Keratinocyte (primary cell): ENCODE data around the gene TPT1. TPM values are rescaled to one million over a fixed set of nuclear protein-coding genes. Genes with fewer than 3 reads are reported as not detected.
A peak's percentile ranks its signal among the peaks of the same experiment; 100 is the strongest.

Experiments
- DNase-seq: peaks from one replicate; pipeline ENCODE4 v3.0.0-alpha.2; 2011; ENCODE audit warnings: low read depth, missing footprints, low spot score
- FAIRE-seq: peaks from 2 replicates; lab custom pipeline; 2011; peaks lifted over from hg19 to GRCh38; lab: Jason Lieb, UNC
- H2AFZ ChIP-seq: 2 replicates; pipeline ENCODE4 v1.6.0; 2012; ENCODE audit warnings: low read length, control low read depth, inconsistent platforms; ENCODE audit not compliant: control insufficient read depth
- H3K27ac ChIP-seq: 2 replicates; pipeline ENCODE4 v1.5.1; 2011; ENCODE audit warnings: low read length; ENCODE audit not compliant: control insufficient read depth, insufficient read depth
- H3K27me3 ChIP-seq: 3 replicates; pipeline ENCODE4 v1.6.0; 2011; ENCODE audit warnings: low read length; ENCODE audit not compliant: control insufficient read depth, insufficient read depth; ENCODE audit errors: extremely low read depth
- H3K36me3 ChIP-seq, 2 experiments: 2 replicates in 1 of 2; 3 replicates in 1 of 2; pipeline ENCODE4 v1.5.1; 2011; ENCODE audit warnings: low read length in 2 of 2, mild to moderate bottlenecking in 1 of 2; ENCODE audit not compliant: control insufficient read depth in 2 of 2, insufficient read depth in 2 of 2; ENCODE audit errors: extremely low read depth in 1 of 2
- H3K4me1 ChIP-seq: 3 replicates; pipeline ENCODE4 v1.5.1; 2011; ENCODE audit warnings: low read length; ENCODE audit not compliant: control insufficient read depth, insufficient read depth; ENCODE audit errors: extremely low read depth
- H3K4me2 ChIP-seq: 3 replicates; pipeline ENCODE4 v1.6.0; 2011; ENCODE audit warnings: low read depth, low read length; ENCODE audit not compliant: control insufficient read depth, insufficient read depth; ENCODE audit errors: extremely low read depth
- H3K4me3 ChIP-seq, 3 experiments: fragments of 200-600 bp in 1 of 3; sonication (generic) in 1 of 3; 2 replicates in 2 of 3; 3 replicates in 1 of 3; pipeline ENCODE4 v1.5.1; 2011 to 2016; ENCODE audit warnings: low read length in 3 of 3, mild to moderate bottlenecking in 3 of 3, control low read depth in 2 of 3, inconsistent platforms in 1 of 3, low read depth in 1 of 3, mixed read lengths in 1 of 3, mixed run types in 1 of 3, moderate library complexity in 1 of 3; ENCODE audit not compliant: control insufficient read depth in 2 of 3, insufficient read depth in 2 of 3; ENCODE audit errors: extremely low read depth in 1 of 3
- H3K79me2 ChIP-seq: 2 replicates; pipeline ENCODE4 v1.6.0; 2012; ENCODE audit warnings: low read length; ENCODE audit not compliant: control insufficient read depth, insufficient read depth
- H3K9ac ChIP-seq: 3 replicates; pipeline ENCODE4 v1.6.0; 2011; ENCODE audit warnings: low read length; ENCODE audit not compliant: control insufficient read depth, insufficient read depth; ENCODE audit errors: extremely low read depth
- H3K9me1 ChIP-seq: 3 replicates; pipeline ENCODE4 v1.6.0; 2011; ENCODE audit warnings: low read length; ENCODE audit not compliant: control insufficient read depth, insufficient read depth; ENCODE audit errors: extremely low read depth
- H3K9me3 ChIP-seq: 2 replicates; pipeline ENCODE4 v1.5.1; 2012; ENCODE audit warnings: low read depth, low read length; ENCODE audit not compliant: control insufficient read depth
- H4K20me1 ChIP-seq: 3 replicates; pipeline ENCODE4 v1.6.0; 2011; ENCODE audit warnings: low read length; ENCODE audit not compliant: control insufficient read depth, insufficient read depth; ENCODE audit errors: extremely low read depth
- EZH2 ChIP-seq: IDR thresholded peaks from one replicate; pipeline ENCODE4 v1.6.1; 2012; ENCODE audit warnings: inconsistent platforms, mild to moderate bottlenecking, low read length, moderate library complexity
- dilution Hi-C: fragments of 300-500 bp; cut with MboI; formaldehyde crosslinking; loops from one replicate; pipeline ENCODE4 v1.7.0; 2020; ENCODE audit warnings: low sequenced_read_pairs; ENCODE audit not compliant: extremely low pct_ligation_motif_present
- polyA plus RNA-seq, 5 experiments: library from polyadenylated mRNA; depleted of rRNA in 3 of 5; stranded (reverse) in 3 of 5; stranded (forward) in 1 of 5; unstranded in 1 of 5; fragments of >200 nt; gene quantifications; 1 replicate in 1 of 5; 2 replicates in 3 of 5; 3 replicates in 1 of 5; pipeline versions ENCODE4 v1.2.1 to v1.2.3, GENCODE V29; 2011 to 2012; ENCODE audit warnings: missing spikeins in 2 of 5, low read depth in 1 of 5, low replicate concordance in 1 of 5
- TF ChIP-seq, protein P1 (sequence below), 3 experiments: IDR thresholded peaks in 1 of 3; conservative IDR thresholded peaks in 1 of 3; optimal IDR thresholded peaks in 1 of 3; 2 replicates in 2 of 3; 3 replicates in 1 of 3; pipeline versions ENCODE3 to v1.5.1; 2011; ENCODE audit warnings: low read length in 3 of 3, mild to moderate bottlenecking in 3 of 3, moderate library complexity in 2 of 3, control low read depth in 1 of 3, inconsistent platforms in 1 of 3; ENCODE audit not compliant: insufficient read depth in 2 of 3; ENCODE audit errors: extremely low read depth in 1 of 3

The TPT1 gene
- polyA plus RNA-seq, 1 donor (not counting 4 experiments of a cell fraction or from before 2014, with no cell fraction given): 8,174 TPM

- H4K20me1 ChIP-seq: peaks cover 45% of the 10 kb centered on the region
- H3K79me2 ChIP-seq: peaks cover 20% of the 10 kb centered on the region
- H3K4me2 ChIP-seq: no peak overlapping the region
- peaks cover 69% of the 10 kb centered on the region for H3K4me1 ChIP-seq
- no peaks in the 10 kb centered on the region for H3K9me3 ChIP-seq
- no peak overlapping the region for H3K4me3 ChIP-seq
- H3K27ac ChIP-seq: peak overlapping the region; percentile 58
- FAIRE-seq: no peak
- no peaks in the 10 kb centered on the region for H3K27me3 ChIP-seq
- no peak for DNase-seq
- no peak overlapping the region for H2AFZ ChIP-seq
- no peak overlapping the region for H3K9ac ChIP-seq
- TF ChIP-seq EZH2: no peak
- TF ChIP-seq, protein P1, sequence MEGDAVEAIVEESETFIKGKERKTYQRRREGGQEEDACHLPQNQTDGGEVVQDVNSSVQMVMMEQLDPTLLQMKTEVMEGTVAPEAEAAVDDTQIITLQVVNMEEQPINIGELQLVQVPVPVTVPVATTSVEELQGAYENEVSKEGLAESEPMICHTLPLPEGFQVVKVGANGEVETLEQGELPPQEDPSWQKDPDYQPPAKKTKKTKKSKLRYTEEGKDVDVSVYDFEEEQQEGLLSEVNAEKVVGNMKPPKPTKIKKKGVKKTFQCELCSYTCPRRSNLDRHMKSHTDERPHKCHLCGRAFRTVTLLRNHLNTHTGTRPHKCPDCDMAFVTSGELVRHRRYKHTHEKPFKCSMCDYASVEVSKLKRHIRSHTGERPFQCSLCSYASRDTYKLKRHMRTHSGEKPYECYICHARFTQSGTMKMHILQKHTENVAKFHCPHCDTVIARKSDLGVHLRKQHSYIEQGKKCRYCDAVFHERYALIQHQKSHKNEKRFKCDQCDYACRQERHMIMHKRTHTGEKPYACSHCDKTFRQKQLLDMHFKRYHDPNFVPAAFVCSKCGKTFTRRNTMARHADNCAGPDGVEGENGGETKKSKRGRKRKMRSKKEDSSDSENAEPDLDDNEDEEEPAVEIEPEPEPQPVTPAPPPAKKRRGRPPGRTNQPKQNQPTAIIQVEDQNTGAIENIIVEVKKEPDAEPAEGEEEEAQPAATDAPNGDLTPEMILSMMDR (optimal IDR thresholded peaks at IDR 0.05 in 1 of 3, IDR thresholded peaks at IDR 0.05 in 1 of 3, conservative IDR thresholded peaks at IDR 0.05 in 1 of 3; ENCODE audit: extremely low read depth in 1 of 3, insufficient read depth in 2 of 3, low read length in 3 of 3): no peak
- peaks cover 10% of the 10 kb centered on the region for H3K9me1 ChIP-seq
- dilution Hi-C loops: no loop called here
- H3K36me3 ChIP-seq: peaks cover 17 to 34% of the 10 kb centered on the region in 2 experiments
These were observed 8.2 kb downstream of the TPT1 start for GRCh38 chr13:45332831-45333219.

GRCh38 chr13:45332036-45332830 lies 8.8 kb downstream of the TPT1 start:
- no peaks in the 10 kb centered on the region for H3K9me3 ChIP-seq
- H3K4me2 ChIP-seq: no peak overlapping the region
- H3K36me3 ChIP-seq: peaks cover 13 to 28% of the 10 kb centered on the region in 2 experiments
- peak overlapping the region; percentile 58 for H3K27ac ChIP-seq
- H4K20me1 ChIP-seq: peaks cover 39% of the 10 kb centered on the region
- peak overlapping the region; percentile 2 for H3K9ac ChIP-seq
- no peak overlapping the region for H3K4me3 ChIP-seq
- H2AFZ ChIP-seq: no peak overlapping the region
- no peaks in the 10 kb centered on the region for H3K27me3 ChIP-seq
- H3K4me1 ChIP-seq: peaks cover 69% of the 10 kb centered on the region
- H3K79me2 ChIP-seq: peaks cover 14% of the 10 kb centered on the region
- dilution Hi-C loops: no loop called here
- TF ChIP-seq, protein P1 (optimal IDR thresholded peaks at IDR 0.05 in 1 of 3, IDR thresholded peaks at IDR 0.05 in 1 of 3, conservative IDR thresholded peaks at IDR 0.05 in 1 of 3; ENCODE audit: extremely low read depth in 1 of 3, insufficient read depth in 2 of 3, low read length in 3 of 3): no peak
- TF ChIP-seq EZH2: no peak
- DNase-seq: peak; percentile 68
- peaks cover 10% of the 10 kb centered on the region for H3K9me1 ChIP-seq
- FAIRE-seq: peak; percentile 64
